Measurements from ENCODE around the gene LRRC59. TPM values are rescaled to one million over a fixed set of nuclear protein-coding genes. Genes with fewer than 3 reads are reported as not detected.

The LRRC59 gene
- total and polyA plus RNA-seq, 7 donors = 15.9 to 122 (median 48.0) TPM

DNA sequence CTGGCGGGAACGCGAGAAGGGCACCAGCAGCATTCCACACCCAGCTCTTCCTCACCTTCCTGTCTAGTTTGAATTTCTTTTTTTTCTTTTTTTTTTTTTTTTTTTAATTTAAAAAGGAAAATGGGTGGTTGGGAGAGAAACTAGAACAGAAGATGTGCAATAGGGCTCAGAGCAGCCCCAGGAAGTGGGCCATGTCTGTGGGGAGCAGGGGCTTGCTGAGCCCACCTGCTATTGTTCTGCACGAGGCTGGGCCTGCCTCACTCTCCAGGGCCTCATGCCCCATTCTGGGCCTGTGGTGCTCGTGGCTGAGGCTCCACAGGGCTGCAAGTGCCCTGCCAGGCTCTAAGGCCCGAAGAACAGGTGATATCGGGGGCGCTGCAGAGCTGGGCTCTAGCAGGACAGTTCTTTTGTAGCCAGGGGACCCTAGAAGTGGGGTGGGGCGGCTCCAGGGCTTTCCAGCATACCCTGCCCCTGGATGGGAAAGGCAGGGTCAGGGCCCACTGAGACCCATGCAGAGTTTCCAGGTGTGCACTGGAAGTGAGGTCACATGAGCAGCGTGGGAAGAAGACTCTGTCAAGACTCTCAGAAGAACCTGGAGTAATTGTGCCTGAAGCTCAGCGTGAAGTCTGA lies 36.7 kb downstream of the LRRC59 start:
- no peak for DNase-seq
- TF ChIP-seq, protein P1, sequence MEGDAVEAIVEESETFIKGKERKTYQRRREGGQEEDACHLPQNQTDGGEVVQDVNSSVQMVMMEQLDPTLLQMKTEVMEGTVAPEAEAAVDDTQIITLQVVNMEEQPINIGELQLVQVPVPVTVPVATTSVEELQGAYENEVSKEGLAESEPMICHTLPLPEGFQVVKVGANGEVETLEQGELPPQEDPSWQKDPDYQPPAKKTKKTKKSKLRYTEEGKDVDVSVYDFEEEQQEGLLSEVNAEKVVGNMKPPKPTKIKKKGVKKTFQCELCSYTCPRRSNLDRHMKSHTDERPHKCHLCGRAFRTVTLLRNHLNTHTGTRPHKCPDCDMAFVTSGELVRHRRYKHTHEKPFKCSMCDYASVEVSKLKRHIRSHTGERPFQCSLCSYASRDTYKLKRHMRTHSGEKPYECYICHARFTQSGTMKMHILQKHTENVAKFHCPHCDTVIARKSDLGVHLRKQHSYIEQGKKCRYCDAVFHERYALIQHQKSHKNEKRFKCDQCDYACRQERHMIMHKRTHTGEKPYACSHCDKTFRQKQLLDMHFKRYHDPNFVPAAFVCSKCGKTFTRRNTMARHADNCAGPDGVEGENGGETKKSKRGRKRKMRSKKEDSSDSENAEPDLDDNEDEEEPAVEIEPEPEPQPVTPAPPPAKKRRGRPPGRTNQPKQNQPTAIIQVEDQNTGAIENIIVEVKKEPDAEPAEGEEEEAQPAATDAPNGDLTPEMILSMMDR (IDR thresholded peaks at IDR 0.05) = no peak

DNA sequence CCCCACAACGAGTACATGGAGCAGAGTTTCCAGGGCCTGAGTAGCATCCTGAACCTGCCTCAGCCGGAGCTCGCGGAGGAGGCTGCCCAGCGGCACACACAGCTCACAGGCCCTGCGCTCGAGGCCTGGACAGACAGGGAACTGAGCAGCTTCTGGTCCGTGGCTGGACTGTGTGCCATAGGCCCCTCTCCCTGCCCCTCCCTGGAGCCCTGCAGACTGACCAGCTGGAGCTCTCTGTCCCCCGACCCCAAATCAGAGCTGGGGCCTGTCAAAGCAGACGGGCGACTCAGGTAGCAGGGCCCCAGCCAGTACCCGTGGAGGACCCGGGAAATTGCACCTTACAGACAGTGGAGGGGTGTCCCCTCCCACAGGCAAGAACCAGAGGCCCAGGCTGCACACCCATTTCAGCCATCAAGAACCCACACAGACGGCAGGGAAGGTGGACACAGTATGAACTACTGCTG lies 37.3 kb downstream of the LRRC59 start:
- Histone ChIP-seq H3K4me1 (peaks cover 5% of the 10 kb centered on the region), H3K4me3 (no peak overlapping the region), H3K27me3 (ENCODE audit: insufficient read depth in 3 of 3, low read length in 2 of 3) (no peaks in the 10 kb centered on the region), H3K36me3 (ENCODE audit: insufficient read depth in 1 of 2, low read depth in 1 of 2) (peaks cover 0 to 62% of the 10 kb centered on the region in 2 donors), H3K27ac (no peak overlapping the region), H3K9me3 (no peaks in the 10 kb centered on the region)
- ATAC-seq (no peak), DNase-seq (no peak)
- 80 to 86% (median 82%) methylated on average over 14 of the region's 14 CpGs for WGBS, 3 donors
- intact Hi-C loops (cut with DNase I) = loop anchor here in 1 of 2 donors (5.0 kb wide), 1 partner anchor 107 kb away; the partner anchor contains the start of gene CHAD
- TF ChIP-seq, protein P1 (IDR thresholded peaks at IDR 0.05) = no peak

More for the DNA sequence above, 36.7 kb downstream of the LRRC59 start:
- intact Hi-C loops (cut with DNase I) = loop anchor here in 1 of 2 donors (5.0 kb wide), 1 partner anchor 107 kb away; the partner anchor contains the start of gene CHAD
- Histone ChIP-seq H3K4me1 (peaks cover 5% of the 10 kb centered on the region), H3K36me3 (ENCODE audit: insufficient read depth in 1 of 2, low read depth in 1 of 2) (peaks cover 0 to 62% of the 10 kb centered on the region in 2 donors), H3K27me3 (ENCODE audit: insufficient read depth in 3 of 3, low read length in 2 of 3) (no peaks in the 10 kb centered on the region), H3K4me3 (no peak overlapping the region), H3K9me3 (no peaks in the 10 kb centered on the region), H3K27ac (no peak overlapping the region)
- no peak for ATAC-seq
- WGBS, 3 donors = 84 to 92% (median 84%) methylated on average over 11 of the region's 11 CpGs

DNA sequence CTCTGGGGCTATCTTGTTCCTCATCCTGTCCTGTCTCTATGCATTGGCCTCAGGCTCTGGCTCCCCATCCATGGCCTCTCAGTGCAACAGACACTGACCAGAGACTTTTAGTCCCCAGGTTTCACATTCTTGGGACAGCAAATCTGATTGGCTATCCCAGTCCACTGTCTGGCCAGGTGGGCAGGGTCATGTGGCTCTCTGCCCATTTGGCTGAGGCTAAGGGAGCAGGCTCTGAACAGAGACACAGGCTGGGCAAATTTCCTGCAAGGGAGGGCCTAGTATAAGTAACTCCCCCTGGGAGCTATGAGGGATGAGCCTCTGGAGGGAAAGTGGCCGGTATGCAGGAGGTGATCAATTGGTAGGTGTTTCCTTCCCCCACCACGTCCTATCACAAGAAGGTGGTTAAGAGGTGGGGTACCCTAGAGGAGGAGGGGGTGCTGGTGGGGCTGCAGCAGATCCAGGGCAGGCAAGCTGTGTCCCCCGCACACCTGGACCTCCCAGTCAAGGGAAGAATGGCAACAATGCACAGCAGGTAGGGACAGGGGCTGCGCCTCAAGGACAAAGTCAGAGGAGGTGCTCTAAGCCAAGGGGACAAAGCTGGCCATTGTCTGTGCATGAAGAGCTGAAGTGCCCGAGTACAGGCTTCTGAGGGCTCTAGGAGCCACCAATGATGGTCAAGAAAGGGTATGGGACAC lies 38.2 kb downstream of the LRRC59 start:
- TF ChIP-seq, protein P1 (IDR thresholded peaks at IDR 0.05) = no peak
- Histone ChIP-seq H3K27me3 (ENCODE audit: insufficient read depth in 3 of 3, low read length in 2 of 3) (no peaks in the 10 kb centered on the region), H3K9me3 (no peaks in the 10 kb centered on the region), H3K4me1 (peaks cover 5% of the 10 kb centered on the region), H3K36me3 (ENCODE audit: insufficient read depth in 1 of 2, low read depth in 1 of 2) (peaks cover 0 to 64% of the 10 kb centered on the region in 2 donors), H3K4me3 (no peak overlapping the region), H3K27ac (no peak overlapping the region)
- ATAC-seq (no peak), DNase-seq (no peak)
- 73 to 81% (median 77%) methylated on average over 5 of the region's 5 CpGs for WGBS, 3 donors
- intact Hi-C loops (cut with DNase I) = no loop called here

DNA sequence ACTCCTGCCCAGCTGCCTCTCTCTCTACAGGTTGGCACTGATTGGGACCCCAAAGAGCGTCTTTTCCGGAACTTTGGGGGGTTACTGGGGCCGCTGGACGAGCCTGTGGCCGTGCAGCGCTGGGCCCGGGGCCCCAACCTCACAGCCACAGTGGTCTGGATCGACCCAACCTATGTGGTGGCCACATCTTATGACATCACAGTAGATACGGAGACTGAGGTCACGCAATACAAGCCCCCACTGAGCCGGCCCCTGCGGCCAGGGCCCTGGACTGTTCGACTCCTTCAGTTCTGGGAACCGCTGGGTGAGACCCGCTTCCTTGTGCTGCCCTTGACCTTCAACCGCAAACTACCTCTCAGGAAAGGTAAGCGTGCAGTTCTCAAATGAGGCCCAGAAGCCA lies 39.1 kb downstream of the LRRC59 start:
- peaks cover 0 to 68% of the 10 kb centered on the region in 2 donors for H3K36me3 ChIP-seq (ENCODE audit: insufficient read depth in 1 of 2, low read depth in 1 of 2)
- intact Hi-C loops (cut with DNase I) = no loop called here
- peaks cover 5% of the 10 kb centered on the region for H3K4me1 ChIP-seq
- ATAC-seq (no peak), DNase-seq (no peak)
- WGBS, 3 donors = 93 to 97% (median 95%) methylated on average over 17 of the region's 17 CpGs
- TF ChIP-seq, protein P1 (IDR thresholded peaks at IDR 0.05) = no peak
- H3K27me3 ChIP-seq (ENCODE audit: insufficient read depth in 3 of 3, low read length in 2 of 3) = no peaks in the 10 kb centered on the region
- no peak overlapping the region for H3K4me3 ChIP-seq
- H3K9me3 ChIP-seq = no peaks in the 10 kb centered on the region
- H3K27ac ChIP-seq = no peak overlapping the region
